Measurements from ENCODE around the gene NUDT4B.
"Not testable (repeated sequence)": the region's sequence is repeated elsewhere in the genome, so short reads cannot be mapped to it uniquely, and the experiment has no call there.

Gene NUDT4B

GRCh38 chr1:148723515-148723914 lies 25.1 kb upstream of the NUDT4B start:
- H3K4me1 Mint-ChIP-seq; H3K27me3 Mint-ChIP-seq; DNase-seq (ENCODE audit: low spot score in 2 of 2); H3K36me3 Mint-ChIP-seq (ENCODE audit: insufficient read depth); H3K27ac Mint-ChIP-seq (ENCODE audit: low read depth); H3K4me3 Mint-ChIP-seq; H3K9me3 Mint-ChIP-seq; ATAC-seq (replicated peaks; ENCODE audit: extremely low read depth, poor library complexity, severe bottlenecking): not testable (repeated sequence)

DNA sequence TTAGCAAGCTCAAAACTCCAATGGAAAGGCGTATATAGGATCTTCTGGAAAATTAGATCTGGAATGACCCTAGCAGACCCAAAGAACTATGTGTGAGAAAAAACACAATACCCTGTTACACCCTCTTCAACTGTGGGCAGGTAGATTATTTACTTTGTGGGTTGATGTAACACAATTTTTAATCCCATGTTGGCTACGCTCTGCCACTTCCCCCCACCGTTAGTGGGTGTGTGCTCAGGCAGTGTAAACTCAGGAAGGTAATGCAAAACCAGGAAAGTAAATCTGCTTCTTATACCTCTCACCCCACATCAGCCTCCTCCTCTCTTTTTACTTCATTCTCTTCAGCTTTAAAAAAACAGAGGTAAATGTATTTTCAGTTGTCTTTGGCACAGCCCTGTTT lies 23.7 kb upstream of the NUDT4B start:
- not testable (repeated sequence) for H3K27ac Mint-ChIP-seq (ENCODE audit: low read depth); ATAC-seq (replicated peaks; ENCODE audit: extremely low read depth, poor library complexity, severe bottlenecking); H3K4me3 Mint-ChIP-seq; H3K9me3 Mint-ChIP-seq; H3K27me3 Mint-ChIP-seq; DNase-seq (ENCODE audit: low spot score in 2 of 2); H3K36me3 Mint-ChIP-seq (ENCODE audit: insufficient read depth); H3K4me1 Mint-ChIP-seq

GRCh38 chr1:148727862-148728261 lies 20.7 kb upstream of the NUDT4B start:
- H3K9me3 Mint-ChIP-seq; H3K4me1 Mint-ChIP-seq; DNase-seq (ENCODE audit: low spot score in 2 of 2); ATAC-seq (replicated peaks; ENCODE audit: extremely low read depth, poor library complexity, severe bottlenecking); H3K27ac Mint-ChIP-seq (ENCODE audit: low read depth); H3K27me3 Mint-ChIP-seq; H3K4me3 Mint-ChIP-seq; H3K36me3 Mint-ChIP-seq (ENCODE audit: insufficient read depth): not testable (repeated sequence)

GRCh38 chr1:148729128-148729527 lies 19.4 kb upstream of the NUDT4B start:
- DNase-seq (ENCODE audit: low spot score in 2 of 2); H3K27me3 Mint-ChIP-seq; H3K4me3 Mint-ChIP-seq; H3K4me1 Mint-ChIP-seq; H3K9me3 Mint-ChIP-seq; ATAC-seq (replicated peaks; ENCODE audit: extremely low read depth, poor library complexity, severe bottlenecking); H3K36me3 Mint-ChIP-seq (ENCODE audit: insufficient read depth); H3K27ac Mint-ChIP-seq (ENCODE audit: low read depth): not testable (repeated sequence)

DNA sequence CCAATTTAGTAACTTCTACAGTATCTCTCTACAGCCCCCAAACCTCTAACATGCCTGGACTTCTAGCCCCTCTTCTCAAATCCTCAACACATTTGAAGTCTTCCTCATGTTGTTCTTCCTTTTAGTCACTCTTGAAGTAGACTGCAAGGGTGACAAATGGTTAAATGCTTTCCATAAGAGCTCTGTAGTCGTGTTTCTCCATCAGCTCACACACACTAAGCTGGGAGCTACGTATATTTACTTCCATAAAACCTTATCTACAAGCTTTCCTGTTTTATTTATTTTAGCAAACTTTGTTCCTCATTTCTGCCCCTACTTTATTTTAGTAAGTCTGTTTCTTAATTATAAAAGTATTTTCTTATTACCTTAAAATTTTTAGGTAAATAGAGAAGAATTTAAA lies 19.0 kb upstream of the NUDT4B start:
- not testable (repeated sequence) for H3K36me3 Mint-ChIP-seq (ENCODE audit: insufficient read depth); DNase-seq (ENCODE audit: low spot score in 2 of 2); H3K27ac Mint-ChIP-seq (ENCODE audit: low read depth); ATAC-seq (replicated peaks; ENCODE audit: extremely low read depth, poor library complexity, severe bottlenecking); H3K9me3 Mint-ChIP-seq; H3K27me3 Mint-ChIP-seq; H3K4me1 Mint-ChIP-seq; H3K4me3 Mint-ChIP-seq

DNA sequence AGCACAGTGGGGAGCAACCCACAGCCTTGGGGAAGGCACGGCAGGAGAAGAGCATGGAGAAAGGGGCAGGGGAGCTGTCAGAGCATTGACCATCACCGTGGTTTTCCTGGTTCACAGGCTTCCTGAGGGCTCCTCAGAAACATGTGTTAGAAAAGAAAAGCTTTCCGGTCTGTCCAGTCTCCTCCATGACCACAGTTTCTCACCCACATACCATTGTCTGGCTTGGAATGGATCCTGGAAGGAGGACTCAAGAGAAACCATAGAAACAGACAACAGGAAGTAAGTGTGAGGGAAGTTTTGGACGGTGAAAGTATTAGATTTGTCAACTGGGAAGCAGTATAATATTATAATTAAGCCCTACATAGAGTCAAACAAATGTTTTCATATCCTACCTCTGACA lies 16.3 kb upstream of the NUDT4B start:
- ATAC-seq (replicated peaks; ENCODE audit: extremely low read depth, poor library complexity, severe bottlenecking); H3K36me3 Mint-ChIP-seq (ENCODE audit: insufficient read depth); DNase-seq (ENCODE audit: low spot score in 2 of 2); H3K4me1 Mint-ChIP-seq; H3K27ac Mint-ChIP-seq (ENCODE audit: low read depth); H3K27me3 Mint-ChIP-seq; H3K9me3 Mint-ChIP-seq; H3K4me3 Mint-ChIP-seq: not testable (repeated sequence)

DNA sequence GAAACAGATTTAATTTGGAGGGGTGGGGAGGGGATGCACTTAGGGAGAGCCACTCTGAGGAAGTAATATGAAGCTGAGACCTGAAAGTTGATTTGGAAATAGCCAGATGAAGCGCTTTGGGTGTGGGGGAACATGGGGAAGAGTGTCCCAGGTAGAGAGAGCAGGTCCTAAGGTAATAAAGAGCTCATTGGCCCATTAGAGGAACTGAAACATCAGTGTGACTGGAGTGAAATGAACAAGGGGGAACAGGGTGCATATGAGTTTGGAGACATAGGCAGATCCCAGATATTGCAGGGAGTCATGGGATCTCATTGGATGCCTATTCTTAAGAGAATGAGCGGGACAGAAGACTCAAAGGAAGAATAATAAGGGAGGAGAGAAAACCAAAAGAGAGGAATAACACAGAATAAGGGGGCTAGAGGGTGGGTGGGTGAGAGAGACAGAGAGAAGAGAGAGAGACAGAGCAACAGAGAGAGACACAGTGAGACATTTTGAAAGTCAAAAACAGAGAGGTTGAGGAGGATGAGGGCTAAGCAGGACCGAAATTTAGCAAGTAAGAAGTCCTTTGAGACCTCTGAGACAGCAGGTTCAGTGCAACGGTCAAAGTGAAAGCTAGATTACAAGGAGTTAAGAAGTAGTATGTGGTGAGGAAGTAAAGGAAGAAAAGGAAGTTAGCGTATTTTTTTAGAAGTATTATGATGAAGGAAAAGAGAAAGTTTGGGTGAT lies 14.8 kb upstream of the NUDT4B start:
- not testable (repeated sequence) for H3K27ac Mint-ChIP-seq (ENCODE audit: low read depth); H3K27me3 Mint-ChIP-seq; H3K36me3 Mint-ChIP-seq (ENCODE audit: insufficient read depth); H3K4me3 Mint-ChIP-seq; H3K4me1 Mint-ChIP-seq; H3K9me3 Mint-ChIP-seq; DNase-seq (ENCODE audit: low spot score in 2 of 2)
- ATAC-seq (replicated peaks; ENCODE audit: extremely low read depth, poor library complexity, severe bottlenecking) = peak; percentile 59

DNA sequence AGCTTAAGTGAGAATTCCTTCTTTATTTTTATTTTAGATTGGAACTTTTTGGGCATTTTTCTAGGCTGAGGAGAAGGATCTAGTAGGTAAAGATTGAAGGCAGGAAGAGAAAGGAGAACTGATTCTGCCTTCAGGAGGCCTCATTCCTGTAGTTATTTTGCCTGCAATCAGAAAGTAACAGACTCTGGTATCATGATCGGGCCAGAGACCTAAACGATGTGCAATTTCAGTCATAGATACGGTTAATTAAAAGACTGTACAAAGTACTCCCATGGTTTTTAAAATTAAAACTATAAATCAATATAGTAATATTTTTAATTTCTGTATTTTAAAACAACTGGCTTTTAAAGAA lies 14.3 kb upstream of the NUDT4B start:
- not testable (repeated sequence) for H3K9me3 Mint-ChIP-seq; H3K4me1 Mint-ChIP-seq; H3K36me3 Mint-ChIP-seq (ENCODE audit: insufficient read depth); H3K4me3 Mint-ChIP-seq; H3K27me3 Mint-ChIP-seq; H3K27ac Mint-ChIP-seq (ENCODE audit: low read depth); ATAC-seq (replicated peaks; ENCODE audit: extremely low read depth, poor library complexity, severe bottlenecking); DNase-seq (ENCODE audit: low spot score in 2 of 2)

- not testable (repeated sequence) for DNase-seq (ENCODE audit: low spot score in 2 of 2); H3K27ac Mint-ChIP-seq (ENCODE audit: low read depth); H3K9me3 Mint-ChIP-seq; H3K27me3 Mint-ChIP-seq; H3K4me3 Mint-ChIP-seq; H3K36me3 Mint-ChIP-seq (ENCODE audit: insufficient read depth); H3K4me1 Mint-ChIP-seq
- ATAC-seq (replicated peaks; ENCODE audit: extremely low read depth, poor library complexity, severe bottlenecking) = peak; percentile 56
Observed at GRCh38 chr1:148735538-148735937, 13.0 kb upstream of the NUDT4B start.

DNA sequence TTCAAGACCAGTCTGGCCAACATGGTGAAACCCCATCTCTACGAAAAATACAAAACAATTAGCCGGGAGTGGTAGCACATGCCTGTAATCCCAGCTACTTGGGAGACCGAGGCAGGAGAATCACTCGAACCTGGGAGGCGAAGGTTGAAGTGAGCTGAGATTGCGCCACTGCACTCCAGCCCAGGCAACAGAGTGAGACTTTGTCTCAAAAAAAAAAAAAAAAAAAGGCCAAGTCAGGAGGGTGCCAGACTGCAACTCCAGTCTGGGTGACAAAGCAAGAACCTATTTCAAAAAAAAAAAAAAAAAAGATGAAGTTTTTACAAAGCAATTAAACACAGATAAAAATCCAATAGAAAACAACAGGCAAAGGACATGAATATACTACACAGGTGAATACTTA lies 9.9 kb upstream of the NUDT4B start:
- not testable (repeated sequence) for H3K9me3 Mint-ChIP-seq; ATAC-seq (replicated peaks; ENCODE audit: extremely low read depth, poor library complexity, severe bottlenecking); H3K27ac Mint-ChIP-seq (ENCODE audit: low read depth); H3K4me1 Mint-ChIP-seq; H3K27me3 Mint-ChIP-seq; H3K4me3 Mint-ChIP-seq; DNase-seq (ENCODE audit: low spot score in 2 of 2); H3K36me3 Mint-ChIP-seq (ENCODE audit: insufficient read depth)

GRCh38 chr1:148743200-148743599 lies 5.4 kb upstream of the NUDT4B start:
- H3K36me3 Mint-ChIP-seq (ENCODE audit: insufficient read depth); DNase-seq (ENCODE audit: low spot score in 2 of 2); H3K4me1 Mint-ChIP-seq; H3K4me3 Mint-ChIP-seq; ATAC-seq (replicated peaks; ENCODE audit: extremely low read depth, poor library complexity, severe bottlenecking); H3K9me3 Mint-ChIP-seq; H3K27ac Mint-ChIP-seq (ENCODE audit: low read depth); H3K27me3 Mint-ChIP-seq: not testable (repeated sequence)

GRCh38 chr1:148743726-148744720 lies 4.6 kb upstream of the NUDT4B start:
- H3K4me1 Mint-ChIP-seq; H3K27me3 Mint-ChIP-seq; ATAC-seq (replicated peaks; ENCODE audit: extremely low read depth, poor library complexity, severe bottlenecking); H3K36me3 Mint-ChIP-seq (ENCODE audit: insufficient read depth); H3K27ac Mint-ChIP-seq (ENCODE audit: low read depth); H3K4me3 Mint-ChIP-seq; H3K9me3 Mint-ChIP-seq; DNase-seq (ENCODE audit: low spot score in 2 of 2): not testable (repeated sequence)

- not testable (repeated sequence) for H3K27me3 Mint-ChIP-seq; H3K9me3 Mint-ChIP-seq; DNase-seq (ENCODE audit: low spot score in 2 of 2); H3K4me3 Mint-ChIP-seq; H3K4me1 Mint-ChIP-seq; H3K36me3 Mint-ChIP-seq (ENCODE audit: insufficient read depth); H3K27ac Mint-ChIP-seq (ENCODE audit: low read depth)
- ATAC-seq (replicated peaks; ENCODE audit: extremely low read depth, poor library complexity, severe bottlenecking) = peak; percentile 97
Observed at GRCh38 chr1:148749335-148749681, 734 bp downstream of the NUDT4B start.
